Sigmoid colon (tissue), 7 donors: Measurements from ENCODE around the gene OR6S1. TPM values are rescaled to one million over a fixed set of nuclear protein-coding genes. Genes with fewer than 3 reads are reported as not detected.
A peak's percentile ranks its signal among the peaks of the same experiment; 100 is the strongest.

Experiments
- DNase-seq: peaks from one replicate; pipeline ENCODE4 v3.0.0-alpha.2; 2019
- H3K27ac ChIP-seq, 4 donors: fragments of 200-600 bp; sonication (generic); one replicate each; pipeline ENCODE4 v1.5.1; 2016 to 2019; ENCODE audit warnings: mild to moderate bottlenecking in 1 of 4
- H3K27me3 ChIP-seq, 3 donors: fragments of 200-600 bp; sonication (generic); one replicate each; pipeline ENCODE4 v1.5.1; 2019; ENCODE audit warnings: mild to moderate bottlenecking in 1 of 3
- H3K36me3 ChIP-seq, 4 donors: fragments of 200-600 bp; sonication (generic); one replicate each; pipeline ENCODE4 v1.5.1; 2016 to 2019
- H3K4me1 ChIP-seq, 4 donors: fragments of 200-600 bp; sonication (generic); one replicate each; pipeline ENCODE4 v1.5.1; 2017 to 2019
- H3K4me3 ChIP-seq, 4 donors: fragments of 200-600 bp; sonication (generic); one replicate each; pipeline ENCODE4 v1.5.1; 2017 to 2019; ENCODE audit warnings: mild to moderate bottlenecking in 2 of 4, moderate library complexity in 1 of 4
- H3K9me3 ChIP-seq, 4 donors: fragments of 200-600 bp in 3 of 4; sonication (generic) in 3 of 4; one replicate each; pipeline versions ENCODE4 v1.5.1 to v1.6.1; 2013 to 2019
- CTCF ChIP-seq, 4 experiments: fragments of 450-650 bp in 3 of 4; fragments of 200-600 bp in 1 of 4; IDR thresholded peaks; one replicate each; pipeline ENCODE4 v1.5.1; 2016 to 2019; ENCODE audit warnings: antibody characterized with exemption in 4 of 4, mild to moderate bottlenecking in 3 of 4, moderate library complexity in 2 of 4
- EP300 ChIP-seq, 4 donors: sonication (generic); formaldehyde crosslinking; IDR thresholded peaks; one replicate each; pipeline ENCODE4 v1.6.1; 2017; ENCODE audit warnings: antibody characterized with exemption in 4 of 4
- POLR2A ChIP-seq, 2 donors: fragments of 450-650 bp; IDR thresholded peaks; one replicate each; pipeline ENCODE4 v1.6.1; 2016; ENCODE audit warnings: antibody characterized with exemption in 2 of 2, mild to moderate bottlenecking in 2 of 2, moderate library complexity in 2 of 2
- POLR2AphosphoS5 ChIP-seq, 4 donors: sonication (generic); formaldehyde crosslinking; IDR thresholded peaks; one replicate each; pipeline ENCODE4 v1.6.1; 2017; ENCODE audit warnings: antibody characterized with exemption in 4 of 4
- WGBS, 2 donors: extraction: QIAGEN DNeasy Blood & Tissue Kit; methylation state at CpG; one replicate each; pipeline ENCODE4 v1.1.7; 2013; 5-methylcytosine and 5-hydroxymethylcytosine counted together
- intact Hi-C: fragments of 100-400 bp; cut with DNase I; formaldehyde crosslinking; loops from one replicate; pipeline ENCODE4 v1.15.1; 2023
- polyA plus RNA-seq, 3 donors: library from polyadenylated mRNA; stranded (reverse); fragments of 200-250 nt; gene quantifications; one replicate each; pipeline ENCODE4 v1.2.3, GENCODE V29; 2013
- total RNA-seq, 4 donors: library from RNA; depleted of rRNA; stranded (reverse); fragments of >200 nt; gene quantifications; one replicate each; pipeline ENCODE4 v1.1.0, GENCODE V29; 2016
- donor health status: healthy with polysubstance abuse.
- donor health status: Bipolar disorder and iron deficiency.
- donor health status: healthy.

The OR6S1 gene
- total and polyA plus RNA-seq, 7 donors, result not detected

DNA sequence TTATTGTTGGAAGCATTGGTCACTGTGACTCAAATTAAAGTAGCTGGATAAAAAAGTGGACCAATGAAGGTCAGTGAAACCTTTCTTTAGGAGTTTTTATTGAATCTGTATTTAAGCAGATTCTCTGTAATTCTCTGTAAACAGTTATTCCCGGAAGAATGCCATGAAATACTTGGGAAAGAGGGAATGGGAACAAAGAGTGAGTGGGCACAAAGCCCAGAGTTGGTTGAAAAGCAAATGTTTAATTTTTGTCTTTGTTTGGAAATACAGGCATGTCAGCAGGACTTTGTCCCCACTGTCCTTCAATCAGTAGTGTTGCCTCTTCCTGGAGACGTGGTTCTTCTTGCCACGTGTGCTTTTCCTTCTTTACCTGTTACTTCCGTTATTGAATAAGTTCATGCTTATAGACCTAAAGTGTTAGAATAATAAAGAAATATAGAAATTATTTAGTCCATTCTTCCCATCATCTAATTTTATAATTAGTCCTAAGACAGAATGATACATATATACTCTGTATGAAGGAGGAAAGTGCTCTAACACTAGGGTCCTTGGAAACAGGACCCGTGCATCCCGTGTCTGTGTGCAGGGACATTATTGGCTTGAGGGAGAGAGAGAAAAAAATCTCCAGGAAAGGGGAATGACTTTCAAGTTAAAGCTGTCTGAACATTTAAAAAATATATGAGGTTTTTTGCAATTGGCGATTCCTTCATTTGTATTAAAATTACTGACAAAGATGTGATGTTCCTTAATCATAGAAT is 45.1 kb upstream of the OR6S1 start:
- whole genome bisulfite sequencing, 2 donors, result 14 to 64% methylated on average over 7 of the region's 7 CpGs
- no peaks in the 10 kb centered on the region for H3K9me3 ChIP-seq
- no peak for DNase-seq
- TF ChIP-seq CTCF (IDR thresholded peaks at IDR 0.05), result no peak
- peak overlapping the region in 1 of 4 donors; percentile 11 for H3K4me3 ChIP-seq
- no peaks in the 10 kb centered on the region for H3K36me3 ChIP-seq
- H3K27me3 ChIP-seq, result no peaks in the 10 kb centered on the region
- intact Hi-C loops, result loop anchor here (10.0 kb wide), 1 partner anchor 788 kb away; the partner anchor contains the start of genes RAB2B and TOX4
- peak overlapping the region in 3 of 4 donors; percentile 99 to 100 (median 99) for H3K27ac ChIP-seq
- peaks cover 4 to 34% (median 26%) of the 10 kb centered on the region in 4 donors for H3K4me1 ChIP-seq

- no peaks in the 10 kb centered on the region for H3K9me3 ChIP-seq
- no peak for TF ChIP-seq POLR2A (IDR thresholded peaks at IDR 0.05)
- peak in 1 of 4 donors; percentile 13 for TF ChIP-seq POLR2AphosphoS5 (IDR thresholded peaks at IDR 0.05)
- TF ChIP-seq CTCF (IDR thresholded peaks at IDR 0.05), result no peak
- no peak for TF ChIP-seq EP300 (IDR thresholded peaks at IDR 0.05)
- DNase-seq, result peak; percentile 88
- intact Hi-C loops, result loop anchor here (1.0 to 10.0 kb wide), 7 partner anchors 72 to 790 kb away; partner anchors contain the start of genes PARP2, PIP4P1, RAB2B and TEP1
- 5 to 23% methylated on average over 22 of the region's 22 CpGs for WGBS, 2 donors
- peak overlapping the region; percentile 99 to 100 (median 99) for H3K27ac ChIP-seq
- no peaks in the 10 kb centered on the region for H3K27me3 ChIP-seq
- peak overlapping the region; percentile 77 to 93 (median 80) for H3K4me3 ChIP-seq
- peaks cover 4 to 41% (median 33%) of the 10 kb centered on the region in 4 donors for H3K4me1 ChIP-seq
- no peaks in the 10 kb centered on the region for H3K36me3 ChIP-seq
Observed at GRCh38 chr14:20684662-20685456, 43.4 kb upstream of the OR6S1 start.

GRCh38 chr14:20683891-20684661 is 42.6 kb upstream of the OR6S1 start, which contains the start of gene RNASE4:
Gene RNASE4 (plus strand): TSS chr14:20684560. CDS start chr14:20699372, 14,812 bp downstream.
- H3K36me3 ChIP-seq, result no peaks in the 10 kb centered on the region
- no peaks in the 10 kb centered on the region for H3K9me3 ChIP-seq
- no peaks in the 10 kb centered on the region for H3K27me3 ChIP-seq
- H3K4me3 ChIP-seq, result peak within 1 kb of the TSS; percentile 77 to 93 (median 80)
- TF ChIP-seq POLR2AphosphoS5 (IDR thresholded peaks at IDR 0.05), result peak; percentile 49 to 85 (median 77)
- no peak for TF ChIP-seq CTCF (IDR thresholded peaks at IDR 0.05)
- TF ChIP-seq POLR2A (IDR thresholded peaks at IDR 0.05), result peak; percentile 22 to 78
- H3K4me1 ChIP-seq, result peaks cover 4 to 41% (median 33%) of the 10 kb centered on the region in 4 donors
- WGBS, 2 donors, result 0% methylated on average over 42 of the region's 42 CpGs
- intact Hi-C loops, result loop anchor here (1.0 to 10.0 kb wide), 7 partner anchors 71 to 791 kb away; partner anchors contain the start of genes PARP2, PIP4P1, RAB2B and TEP1
- peak within 1 kb of the TSS; percentile 99 to 100 (median 99) for H3K27ac ChIP-seq
- DNase-seq, result peak; percentile 95

DNA sequence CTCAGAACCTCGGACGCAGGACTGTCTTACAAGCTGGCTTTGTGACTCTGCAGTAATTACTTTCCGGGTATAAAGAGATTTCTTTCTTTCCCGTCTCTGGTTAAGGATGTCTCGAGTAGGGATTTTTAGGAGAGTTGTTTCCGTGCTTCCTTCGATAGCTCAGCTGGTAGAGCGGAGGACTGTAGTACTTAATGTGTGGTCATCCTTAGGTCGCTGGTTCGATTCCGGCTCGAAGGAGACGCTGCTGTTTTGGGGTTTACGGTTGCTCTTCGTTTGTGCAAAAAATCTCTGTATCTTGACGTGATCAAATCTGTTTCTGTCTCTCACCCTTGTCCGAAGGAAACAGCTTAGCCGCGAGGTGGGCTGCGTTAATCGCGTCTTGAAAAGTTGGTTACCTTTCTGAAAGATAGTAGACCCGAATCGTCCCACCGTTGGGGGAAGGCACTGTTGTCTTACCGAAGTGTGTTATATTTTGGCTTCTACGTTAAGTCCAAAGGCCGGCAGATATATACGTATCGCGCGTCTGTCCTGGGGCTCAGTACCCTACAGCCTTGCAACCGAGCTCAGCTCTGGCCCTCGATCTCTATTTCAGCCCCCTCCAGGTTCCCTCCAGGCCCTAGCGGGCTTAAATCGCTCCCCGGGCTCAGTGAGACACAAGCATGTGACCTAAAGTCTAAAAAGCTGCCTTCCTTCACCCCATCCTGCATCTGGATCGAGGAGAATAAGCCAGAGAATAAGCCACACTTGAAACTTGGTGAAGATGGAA is 41.8 kb upstream of the OR6S1 start:
- Histone ChIP-seq H3K36me3 (no peaks in the 10 kb centered on the region), H3K9me3 (no peaks in the 10 kb centered on the region), H3K27ac (peak overlapping the region; percentile 99 to 100 (median 99)), H3K27me3 (no peaks in the 10 kb centered on the region), H3K4me1 (peaks cover 4 to 41% (median 33%) of the 10 kb centered on the region in 4 donors), H3K4me3 (peak overlapping the region; percentile 77 to 93 (median 80))
- no peak for TF ChIP-seq POLR2AphosphoS5 (IDR thresholded peaks at IDR 0.05)
- no peak for TF ChIP-seq POLR2A (IDR thresholded peaks at IDR 0.05)
- no peak for TF ChIP-seq EP300 (IDR thresholded peaks at IDR 0.05)
- TF ChIP-seq CTCF (IDR thresholded peaks at IDR 0.05), result no peak
- WGBS, 2 donors, result 0% methylated on average over 38 of the region's 38 CpGs
- peak; percentile 87 for DNase-seq
- intact Hi-C loops, result loop anchor here (5.0 to 10.0 kb wide), 4 partner anchors 289 to 791 kb away; partner anchors contain the start of genes PARP2, RAB2B, TOX4 and ZNF219
